GM10266 (cell line): ENCODE results near the gene CORO1A.

Experiments
- DNase-seq: peaks from one replicate; pipeline ENCODE4 v3.0.0; 2012; ENCODE audit errors: extremely low spot score
- TF ChIP-seq, protein P1 (sequence below): IDR thresholded peaks from 2 replicates; pipeline ENCODE4 v1.5.1; 2012; ENCODE audit warnings: mild to moderate bottlenecking, low read depth; ENCODE audit not compliant: control insufficient read depth, insufficient read depth; ENCODE audit errors: missing control alignments

The CORO1A gene

DNA sequence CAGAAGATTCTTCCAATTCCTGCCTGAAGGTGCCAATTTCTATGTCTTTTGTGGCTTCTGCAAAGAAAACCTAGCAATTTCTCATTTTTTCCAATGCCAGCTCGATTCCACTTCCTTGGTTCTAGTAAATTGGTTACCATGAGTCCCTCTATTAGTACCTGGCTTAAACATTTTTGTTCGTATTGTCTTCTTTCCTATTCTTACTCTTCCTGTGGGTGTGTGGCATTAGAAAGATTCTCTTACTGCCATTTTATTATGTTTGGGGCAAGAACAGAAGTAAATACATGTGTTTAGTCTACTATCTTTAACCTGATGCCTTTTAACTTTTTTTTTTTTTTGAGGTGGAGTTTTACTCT is 40.1 kb upstream of the CORO1A start:
- DNase-seq: no peak
- TF ChIP-seq, protein P1, sequence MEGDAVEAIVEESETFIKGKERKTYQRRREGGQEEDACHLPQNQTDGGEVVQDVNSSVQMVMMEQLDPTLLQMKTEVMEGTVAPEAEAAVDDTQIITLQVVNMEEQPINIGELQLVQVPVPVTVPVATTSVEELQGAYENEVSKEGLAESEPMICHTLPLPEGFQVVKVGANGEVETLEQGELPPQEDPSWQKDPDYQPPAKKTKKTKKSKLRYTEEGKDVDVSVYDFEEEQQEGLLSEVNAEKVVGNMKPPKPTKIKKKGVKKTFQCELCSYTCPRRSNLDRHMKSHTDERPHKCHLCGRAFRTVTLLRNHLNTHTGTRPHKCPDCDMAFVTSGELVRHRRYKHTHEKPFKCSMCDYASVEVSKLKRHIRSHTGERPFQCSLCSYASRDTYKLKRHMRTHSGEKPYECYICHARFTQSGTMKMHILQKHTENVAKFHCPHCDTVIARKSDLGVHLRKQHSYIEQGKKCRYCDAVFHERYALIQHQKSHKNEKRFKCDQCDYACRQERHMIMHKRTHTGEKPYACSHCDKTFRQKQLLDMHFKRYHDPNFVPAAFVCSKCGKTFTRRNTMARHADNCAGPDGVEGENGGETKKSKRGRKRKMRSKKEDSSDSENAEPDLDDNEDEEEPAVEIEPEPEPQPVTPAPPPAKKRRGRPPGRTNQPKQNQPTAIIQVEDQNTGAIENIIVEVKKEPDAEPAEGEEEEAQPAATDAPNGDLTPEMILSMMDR: no peak

DNA sequence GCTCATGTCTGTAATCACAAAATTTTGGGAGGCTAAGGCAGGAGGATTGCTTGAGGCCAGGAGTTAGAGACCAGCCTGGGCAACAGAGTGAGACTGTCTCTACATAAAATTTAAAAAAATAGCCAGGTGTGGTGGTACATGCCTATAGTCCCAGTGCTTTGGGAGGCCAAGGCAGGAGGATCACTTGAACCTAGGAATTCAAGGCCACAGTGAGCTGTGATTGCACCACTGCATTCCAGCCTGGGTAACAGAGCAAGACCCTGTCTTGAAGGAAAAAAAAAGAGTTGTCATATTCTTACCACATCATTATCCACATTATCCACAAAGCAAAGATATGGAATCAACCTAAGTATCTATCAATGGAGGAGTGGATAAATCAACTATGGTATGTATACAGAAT is 39.4 kb upstream of the CORO1A start:
- TF ChIP-seq, protein P1: no peak

DNA sequence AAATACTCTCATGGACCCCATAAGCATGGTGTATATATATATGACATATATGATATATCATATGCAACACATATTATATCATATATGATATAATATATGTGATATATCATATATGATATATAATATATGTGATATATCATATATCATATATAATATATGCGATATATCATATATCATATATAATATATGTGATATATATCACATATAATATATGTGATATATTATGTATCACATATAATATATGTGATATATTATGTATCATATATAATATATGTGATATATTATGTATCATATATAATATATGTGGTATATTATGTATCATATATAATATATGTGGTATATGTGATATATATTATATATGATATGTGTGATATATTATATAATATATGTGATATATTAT is 38.5 kb upstream of the CORO1A start:
- no peak for DNase-seq
- TF ChIP-seq, protein P1: no peak

More for the DNA sequence above, 39.4 kb upstream of the CORO1A start:
- no peak for DNase-seq

DNA sequence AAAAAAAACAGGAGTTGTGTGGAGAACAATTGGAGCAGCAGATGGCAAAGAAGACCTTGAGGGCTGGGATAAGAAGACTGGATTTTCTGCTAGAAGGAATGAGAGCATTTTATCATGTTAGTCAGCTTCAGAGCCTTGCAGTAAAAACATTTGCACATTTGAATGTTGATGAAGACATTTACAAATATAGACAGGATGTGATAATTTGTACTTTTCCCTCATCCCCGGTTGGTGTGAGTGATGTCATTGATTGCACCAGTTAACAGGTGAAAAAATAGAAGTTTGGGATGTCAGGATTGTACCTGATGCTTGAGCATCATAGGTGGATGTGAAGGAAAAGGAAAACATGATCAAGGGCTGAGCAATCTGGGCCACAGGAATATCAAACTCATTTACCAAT is 37.7 kb upstream of the CORO1A start:
- DNase-seq: no peak
- TF ChIP-seq, protein P1: no peak

DNA sequence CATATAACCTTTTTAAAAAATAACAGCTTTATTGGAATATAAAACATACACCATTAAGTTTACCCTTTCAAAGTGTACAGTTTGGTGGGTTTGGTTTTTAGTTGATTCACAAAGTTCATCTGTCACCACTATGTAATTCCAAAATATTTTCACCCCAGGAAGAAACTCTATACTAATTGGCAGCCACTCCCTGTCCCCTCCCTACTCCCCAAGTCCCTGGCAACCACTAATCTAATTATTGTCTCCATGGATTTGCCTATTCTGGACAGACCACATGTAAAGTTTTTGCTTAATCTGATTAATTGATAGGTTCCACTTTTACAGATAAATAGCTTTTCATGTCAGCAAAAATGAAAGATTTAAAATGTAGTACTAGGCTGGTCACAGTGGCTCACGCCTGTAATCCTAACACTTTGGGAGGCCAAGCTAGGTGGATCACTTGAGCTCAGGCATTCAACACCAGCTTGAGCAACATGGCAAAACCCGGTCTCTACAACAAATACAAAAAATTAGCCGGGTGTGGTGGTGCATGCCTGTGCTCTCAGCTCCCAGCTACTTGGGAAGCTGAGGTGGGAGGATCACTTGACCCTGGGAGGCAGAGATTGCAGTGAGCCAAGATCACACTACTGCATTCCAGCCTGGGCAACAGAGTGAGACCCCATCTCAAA is 35.4 kb upstream of the CORO1A start:
- TF ChIP-seq, protein P1: no peak
- DNase-seq: no peak

DNA sequence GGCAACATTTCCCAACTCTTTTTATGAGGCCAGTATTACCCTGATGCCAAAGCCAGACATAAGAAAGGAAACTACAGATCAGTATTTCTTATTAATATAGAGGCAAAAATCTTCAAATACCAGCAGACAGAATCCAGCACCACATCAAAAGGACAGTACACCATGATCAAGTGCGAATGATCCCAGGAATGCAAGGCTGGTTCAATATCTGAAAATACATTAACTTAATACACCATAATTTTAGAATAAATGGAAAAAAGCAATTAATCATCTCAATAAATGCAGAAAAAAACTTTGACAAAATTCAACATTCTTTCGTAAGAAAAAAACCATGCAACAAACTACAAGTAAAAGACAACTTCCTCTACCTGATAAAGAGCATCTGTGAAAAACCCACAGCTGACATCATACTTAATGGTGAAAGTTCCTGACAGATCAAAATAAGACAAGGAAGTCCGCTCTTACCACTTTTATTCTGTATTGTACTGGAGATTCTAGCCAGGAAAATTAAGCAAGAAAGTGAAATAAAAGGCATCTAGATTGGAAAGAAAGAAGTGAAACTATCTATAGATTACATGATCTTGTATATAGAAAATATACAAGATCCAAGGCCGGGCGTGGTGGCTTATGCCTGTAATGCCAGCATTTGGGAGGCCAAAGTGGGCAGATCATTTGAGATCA is 34.0 kb upstream of the CORO1A start:
- DNase-seq: no peak
- TF ChIP-seq, protein P1: no peak

DNA sequence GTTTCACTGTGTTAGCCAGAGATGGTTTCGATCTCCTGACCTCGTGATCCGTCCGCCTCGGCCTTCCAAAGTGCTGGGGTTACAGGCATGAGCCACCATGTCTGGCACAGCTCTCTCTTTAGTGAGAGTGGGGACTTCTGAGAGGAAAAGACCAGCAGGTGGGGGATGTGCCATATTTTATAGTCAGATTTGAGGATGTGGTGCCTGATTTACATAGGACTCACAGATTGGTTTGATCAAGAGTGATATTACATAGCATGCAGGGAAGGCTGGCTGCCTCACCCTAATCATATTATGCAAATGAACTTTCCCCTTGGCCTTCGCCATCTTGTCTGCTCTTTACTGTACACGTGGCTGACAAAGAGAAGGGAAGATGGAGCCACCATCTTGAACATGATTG is 32.3 kb upstream of the CORO1A start:
- DNase-seq: no peak
- TF ChIP-seq, protein P1: no peak
